T-helper 2 cell (primary cell): ENCODE data around the gene ABHD14A.
"Not testable (repeated sequence)": the region's sequence is repeated elsewhere in the genome, so short reads cannot be mapped to it uniquely, and the experiment has no call there.

Source experiments
- DNase-seq, 5 experiments: peaks; one replicate each; pipeline versions ENCODE4 v3.0.0 to v3.0.0-alpha.2; 2012 to 2022
- total RNA-seq, 2 donors: gene quantifications; one replicate each; lab custom pipeline; 2026; lab: John Stamatoyannopoulos, UW

ABHD14A gene
- 2.2 to 2.4 reads per million in 2 donors for total RNA-seq

GRCh38 chr3:51974963-51975851 is at the start of gene ABHD14A:
Gene ABHD14A, plus strand, starts transcription at chr3:51975064. Its CDS starts 72 bp downstream, at chr3:51975136.
- DNase-seq = peak; percentile 58 to 81 (median 70)

- no peak for DNase-seq
Measured at GRCh38 chr3:51927061-51927977, 47.5 kb upstream of the ABHD14A start.

GRCh38 chr3:51928438-51928837 is 46.4 kb upstream of the ABHD14A start:
- no peak for DNase-seq

- not testable (repeated sequence) for DNase-seq
Measured at GRCh38 chr3:51928981-51929380, 45.9 kb upstream of the ABHD14A start.

- DNase-seq = no peak
Measured at GRCh38 chr3:51929420-51930003, 45.4 kb upstream of the ABHD14A start.

- no peak for DNase-seq
Measured at GRCh38 chr3:51930439-51930838, 44.4 kb upstream of the ABHD14A start.

- DNase-seq = no peak
Measured at GRCh38 chr3:51931756-51932155, 43.1 kb upstream of the ABHD14A start.

GRCh38 chr3:51932471-51933370 is 42.1 kb upstream of the ABHD14A start:
- no peak for DNase-seq

- no peak for DNase-seq
Measured at GRCh38 chr3:51933471-51934138, 41.3 kb upstream of the ABHD14A start.

- no peak for DNase-seq
Measured at GRCh38 chr3:51934139-51934850, 40.6 kb upstream of the ABHD14A start.

GRCh38 chr3:51934991-51935885 is 39.6 kb upstream of the ABHD14A start:
- DNase-seq = no peak

GRCh38 chr3:51935886-51936755 is 38.7 kb upstream of the ABHD14A start:
- no peak for DNase-seq

- no peak for DNase-seq
Measured at GRCh38 chr3:51937014-51937413, 37.9 kb upstream of the ABHD14A start.

- no peak for DNase-seq
Measured at GRCh38 chr3:51937611-51938450, 37.0 kb upstream of the ABHD14A start.

GRCh38 chr3:51938780-51939425 is 36.0 kb upstream of the ABHD14A start:
- DNase-seq = no peak

GRCh38 chr3:51940648-51941462 is 34.0 kb upstream of the ABHD14A start:
- DNase-seq = no peak
